ENCODE measurements around the gene GHRL.

GRCh38 chr3:10317961-10318350 is 25.2 kb upstream of the GHRL start:
- TF ChIP-seq POLR2AphosphoS5 (IDR thresholded peaks at IDR 0.05), result no peak
- no peak for TF ChIP-seq CTCF (IDR thresholded peaks at IDR 0.05)
- no peak for TF ChIP-seq EP300 (IDR thresholded peaks at IDR 0.05)
- TF ChIP-seq POLR2A (IDR thresholded peaks at IDR 0.05), result no peak
